Activated B cell treated with CpG ODN at 0.5 μM for 24 hours (primary cell): ENCODE data around the gene ARL15. TPM values are rescaled to one million over a fixed set of nuclear protein-coding genes. Genes with fewer than 3 reads are reported as not detected.

Source experiments
- ATAC-seq: fragments of 200-7000 bp; cut with Tn5 transposase; one replicate; pipeline ENCODE4 v1.10.0; 2021; ENCODE audit warnings: low read depth, mild to moderate bottlenecking, moderate library complexity
- CTCF ChIA-PET: fragments of 350-600 bp; sonication (Branson Sonifier 250); formaldehyde crosslinking; loops from one replicate; lab custom pipeline; 2021; ENCODE audit warnings: antibody characterized with exemption; lab: Charles Lee
- POLR2A ChIA-PET: fragments of 350-600 bp; sonication (Branson Sonifier 250); formaldehyde crosslinking; loops from one replicate; lab custom pipeline; 2021; ENCODE audit warnings: antibody characterized with exemption; lab: Charles Lee
- DNase-seq: peaks from one replicate; pipeline ENCODE4 v3.0.0; 2022
- H3K27ac Mint-ChIP-seq: one replicate; pipeline ENCODE4 v1.8.0; 2020; ENCODE audit warnings: mixed read lengths
- H3K27me3 Mint-ChIP-seq: one replicate; pipeline ENCODE4 v1.8.0; 2021; ENCODE audit warnings: mixed read lengths
- H3K36me3 Mint-ChIP-seq: one replicate; pipeline ENCODE4 v1.8.0; 2021; ENCODE audit warnings: low read depth, mixed read lengths
- H3K4me1 Mint-ChIP-seq: one replicate; pipeline ENCODE4 v1.8.0; 2021; ENCODE audit warnings: mixed read lengths
- H3K4me3 Mint-ChIP-seq: one replicate; pipeline ENCODE4 v1.8.0; 2020; ENCODE audit warnings: mild to moderate bottlenecking, mixed read lengths
- H3K9me3 Mint-ChIP-seq: one replicate; pipeline ENCODE4 v1.8.0; 2020; ENCODE audit warnings: mixed read lengths
- intact Hi-C: fragments of 100-400 bp; cut with micrococcal nuclease; formaldehyde crosslinking; loops from one replicate; pipeline ENCODE4 v1.15.1; 2024
- total RNA-seq: library from RNA; stranded (reverse); gene quantifications from 2 replicates; pipeline ENCODE4 v1.2.3, GENCODE V29; 2022
- TF ChIP-seq, protein P1 (sequence below): fragments of 200-600 bp; IDR thresholded peaks from one replicate; pipeline ENCODE4 v1.8.0; 2022; ENCODE audit warnings: antibody characterized with exemption, mild to moderate bottlenecking

The ARL15 gene
- total RNA-seq, 1 donor from 2014 or later, result 17.5 TPM

GRCh38 chr5:54115735-54116403 lies 194.5 kb downstream of the ARL15 start:
- peaks cover 9% of the 10 kb centered on the region for H3K4me1 Mint-ChIP-seq
- CTCF ChIA-PET, result no interaction called here
- no peak for ATAC-seq
- intact Hi-C loops, result no loop called here
- TF ChIP-seq, protein P1, sequence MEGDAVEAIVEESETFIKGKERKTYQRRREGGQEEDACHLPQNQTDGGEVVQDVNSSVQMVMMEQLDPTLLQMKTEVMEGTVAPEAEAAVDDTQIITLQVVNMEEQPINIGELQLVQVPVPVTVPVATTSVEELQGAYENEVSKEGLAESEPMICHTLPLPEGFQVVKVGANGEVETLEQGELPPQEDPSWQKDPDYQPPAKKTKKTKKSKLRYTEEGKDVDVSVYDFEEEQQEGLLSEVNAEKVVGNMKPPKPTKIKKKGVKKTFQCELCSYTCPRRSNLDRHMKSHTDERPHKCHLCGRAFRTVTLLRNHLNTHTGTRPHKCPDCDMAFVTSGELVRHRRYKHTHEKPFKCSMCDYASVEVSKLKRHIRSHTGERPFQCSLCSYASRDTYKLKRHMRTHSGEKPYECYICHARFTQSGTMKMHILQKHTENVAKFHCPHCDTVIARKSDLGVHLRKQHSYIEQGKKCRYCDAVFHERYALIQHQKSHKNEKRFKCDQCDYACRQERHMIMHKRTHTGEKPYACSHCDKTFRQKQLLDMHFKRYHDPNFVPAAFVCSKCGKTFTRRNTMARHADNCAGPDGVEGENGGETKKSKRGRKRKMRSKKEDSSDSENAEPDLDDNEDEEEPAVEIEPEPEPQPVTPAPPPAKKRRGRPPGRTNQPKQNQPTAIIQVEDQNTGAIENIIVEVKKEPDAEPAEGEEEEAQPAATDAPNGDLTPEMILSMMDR, result no peak
- no peak overlapping the region for H3K4me3 Mint-ChIP-seq
- DNase-seq, result no peak
- POLR2A ChIA-PET, result no interaction called here
- H3K9me3 Mint-ChIP-seq, result no peaks in the 10 kb centered on the region
- H3K36me3 Mint-ChIP-seq, result peaks cover 17% of the 10 kb centered on the region
- no peaks in the 10 kb centered on the region for H3K27me3 Mint-ChIP-seq
- H3K27ac Mint-ChIP-seq, result no peak overlapping the region

GRCh38 chr5:54113060-54113459 lies 197.3 kb downstream of the ARL15 start:
- ChIA-PET CTCF (no interaction called here), POLR2A (no interaction called here)
- Mint-ChIP-seq H3K9me3 (no peaks in the 10 kb centered on the region), H3K27ac (no peak overlapping the region), H3K4me3 (no peak overlapping the region), H3K36me3 (peaks cover 17% of the 10 kb centered on the region), H3K4me1 (peaks cover 9% of the 10 kb centered on the region), H3K27me3 (no peaks in the 10 kb centered on the region)
- intact Hi-C loops, result no loop called here
- TF ChIP-seq, protein P1, result no peak
- no peak for ATAC-seq
- DNase-seq, result no peak

DNA sequence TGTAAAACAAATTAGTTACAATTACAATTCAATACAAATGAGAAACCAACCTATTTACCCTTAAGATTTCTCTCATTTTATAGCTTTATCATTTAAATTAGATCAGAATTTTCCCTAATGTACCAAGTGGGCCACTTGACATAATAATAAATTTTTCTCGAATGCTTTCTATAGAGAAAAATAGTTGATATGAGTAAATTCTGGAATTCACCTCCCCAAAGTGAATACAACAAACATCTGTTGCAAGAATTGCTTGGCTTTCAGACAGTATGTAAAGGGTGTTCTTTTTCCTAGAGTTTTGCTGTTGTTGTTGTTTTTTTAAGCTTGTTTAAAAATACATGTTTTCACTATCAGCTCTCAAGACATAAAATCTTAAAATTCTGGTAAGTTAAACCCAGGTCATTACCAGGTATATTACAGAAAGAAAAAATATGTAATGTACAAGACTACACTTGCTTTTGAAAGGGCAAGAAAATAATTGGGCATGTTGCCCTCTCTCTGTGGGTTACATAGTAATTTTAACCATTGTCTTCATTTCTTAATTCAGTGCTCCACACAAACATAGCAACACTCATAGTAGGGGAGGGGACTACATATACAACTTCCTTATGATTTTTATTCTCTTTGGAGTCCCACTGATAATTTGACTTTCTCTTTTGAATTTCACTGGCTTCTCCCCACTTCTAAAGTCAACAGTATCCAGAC lies 200.6 kb downstream of the ARL15 start:
- peaks cover 32% of the 10 kb centered on the region for H3K36me3 Mint-ChIP-seq
- DNase-seq (no peak), ATAC-seq (no peak)
- H3K9me3 Mint-ChIP-seq, result no peaks in the 10 kb centered on the region
- H3K4me3 Mint-ChIP-seq, result no peak overlapping the region
- H3K27ac Mint-ChIP-seq, result no peak overlapping the region
- intact Hi-C loops, result no loop called here
- TF ChIP-seq, protein P1, result no peak
- ChIA-PET POLR2A (no interaction called here), CTCF (no interaction called here)
- no peaks in the 10 kb centered on the region for H3K27me3 Mint-ChIP-seq
- H3K4me1 Mint-ChIP-seq, result no peaks in the 10 kb centered on the region

DNA sequence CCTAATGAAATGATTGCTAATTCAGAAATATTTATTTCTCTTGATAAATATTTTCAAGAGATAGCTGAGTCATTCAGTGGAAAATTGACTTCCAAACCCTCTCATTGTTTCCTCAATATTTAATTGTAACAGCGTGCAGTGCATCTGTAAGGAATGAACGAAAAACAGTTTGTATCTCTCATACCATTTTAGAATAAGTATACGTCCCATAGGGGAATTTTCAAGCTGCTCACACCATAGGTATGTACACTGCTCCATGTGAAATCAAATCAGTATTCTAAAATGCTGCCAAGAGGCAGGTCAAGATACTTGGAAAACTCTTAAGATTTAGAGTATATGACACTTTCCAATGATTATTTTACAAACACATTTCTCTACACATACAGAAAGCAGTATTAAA lies 202.2 kb downstream of the ARL15 start:
- H3K4me3 Mint-ChIP-seq, result no peak overlapping the region
- ChIA-PET CTCF (no interaction called here), POLR2A (no interaction called here)
- H3K4me1 Mint-ChIP-seq, result no peaks in the 10 kb centered on the region
- no peak for DNase-seq
- H3K27me3 Mint-ChIP-seq, result no peaks in the 10 kb centered on the region
- no peaks in the 10 kb centered on the region for H3K9me3 Mint-ChIP-seq
- no peak overlapping the region for H3K27ac Mint-ChIP-seq
- TF ChIP-seq, protein P1, result no peak
- no peak for ATAC-seq
- peaks cover 33% of the 10 kb centered on the region for H3K36me3 Mint-ChIP-seq
- intact Hi-C loops, result no loop called here

GRCh38 chr5:54103871-54104270 lies 206.5 kb downstream of the ARL15 start:
- ChIA-PET CTCF (no interaction called here), POLR2A (no interaction called here)
- ATAC-seq (no peak), DNase-seq (no peak)
- Mint-ChIP-seq H3K27me3 (no peaks in the 10 kb centered on the region), H3K36me3 (peaks cover 21% of the 10 kb centered on the region), H3K9me3 (no peaks in the 10 kb centered on the region), H3K4me1 (no peaks in the 10 kb centered on the region), H3K27ac (no peak overlapping the region), H3K4me3 (no peak overlapping the region)
- TF ChIP-seq, protein P1, result no peak
- intact Hi-C loops, result no loop called here
